ENCODE data around the gene SMIM24.
"Not testable (repeated sequence)": the region's sequence is repeated elsewhere in the genome, so short reads cannot be mapped to it uniquely, and the experiment has no call there.

Gene SMIM24

DNA sequence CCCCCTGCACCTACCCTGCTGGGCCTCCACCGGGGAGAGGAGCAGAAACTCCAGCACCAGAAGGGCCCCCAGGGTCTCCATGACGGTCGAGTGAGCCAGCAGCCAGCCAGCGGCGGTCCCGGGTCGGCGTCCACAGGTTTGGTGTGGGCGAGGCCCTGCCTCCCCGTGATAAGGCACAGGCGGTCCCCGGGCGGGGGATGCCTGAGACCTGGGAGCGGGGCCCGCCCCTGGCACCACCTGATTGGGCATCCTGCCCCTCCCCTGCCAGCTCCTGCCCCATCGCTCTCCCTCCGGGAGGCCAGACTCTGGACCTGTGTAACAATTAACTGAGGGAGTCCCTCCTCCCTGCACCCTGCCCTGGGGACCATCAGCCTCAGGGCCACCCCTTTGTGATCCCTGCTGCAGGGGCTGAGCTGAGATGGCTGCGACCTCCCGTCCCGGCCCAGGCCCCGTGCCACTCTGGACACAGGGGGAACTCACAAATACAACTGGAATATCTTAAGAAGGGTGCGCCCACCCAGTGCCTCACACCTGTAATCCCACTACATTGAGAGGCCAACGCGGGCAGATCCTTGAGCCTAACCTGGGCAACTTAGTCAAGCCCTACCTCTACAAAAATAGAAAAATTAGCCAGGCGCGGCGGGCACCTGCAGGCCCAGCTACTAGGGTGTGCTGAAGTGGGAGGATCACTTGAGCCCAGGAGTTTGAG is at the start of gene SMIM24:
Gene SMIM24 (minus strand): TSS at position 143 of the 709 bp plus-strand sequence. CDS start 62 bp downstream, at position 81.
- no peak for DNase-seq

DNA sequence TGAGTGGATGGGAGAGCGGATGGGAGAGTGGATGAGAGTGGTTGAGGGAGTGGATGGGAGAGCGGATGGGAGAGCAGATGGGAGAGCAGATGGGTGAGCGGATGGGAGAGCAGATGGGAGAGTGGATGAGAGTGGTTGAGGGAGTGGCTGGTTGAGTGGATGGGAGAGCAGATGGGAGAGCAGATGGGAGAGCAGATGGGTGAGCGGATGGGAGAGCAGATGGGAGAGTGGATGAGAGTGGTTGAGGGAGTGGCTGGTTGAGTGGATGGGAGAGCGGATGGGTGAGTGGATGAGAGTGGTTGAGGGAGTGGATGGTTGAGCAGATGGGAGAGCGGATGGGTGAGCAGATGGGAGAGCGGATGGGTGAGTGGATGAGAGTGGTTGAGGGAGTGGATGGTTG is 49.0 kb upstream of the SMIM24 start:
- DNase-seq: not testable (repeated sequence)

DNA sequence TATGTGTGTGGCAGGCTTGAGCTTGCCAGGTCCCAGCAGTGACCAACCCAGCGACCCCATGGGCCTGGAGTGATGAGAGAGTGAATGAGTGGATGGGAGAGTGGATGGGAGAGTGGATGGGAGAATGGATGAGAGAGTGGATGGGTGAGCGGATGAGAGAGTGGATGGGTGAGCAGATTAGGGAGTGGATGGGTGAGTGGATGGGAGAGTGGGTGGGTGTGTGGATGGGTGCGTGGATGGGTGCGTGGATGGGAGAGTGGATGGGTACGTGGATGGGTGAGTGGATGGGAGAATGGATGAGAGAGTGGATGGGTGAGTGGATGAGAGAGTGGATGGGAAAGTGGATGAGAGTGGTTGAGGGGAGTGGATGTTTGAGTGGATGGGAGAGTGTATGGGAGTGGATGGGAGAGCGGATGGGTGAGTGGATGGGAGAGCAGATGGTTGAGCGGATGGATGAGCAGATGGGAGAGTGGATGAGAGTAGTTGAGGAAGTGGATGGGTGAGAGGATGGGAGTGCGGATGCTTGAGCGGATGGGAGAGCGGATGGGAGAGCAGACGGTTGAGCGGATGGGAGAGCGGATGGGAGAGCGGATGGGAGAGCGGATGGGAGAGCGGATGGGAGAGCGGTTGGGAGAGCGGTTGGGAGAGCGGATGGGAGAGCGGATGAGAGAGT is 48.4 kb upstream of the SMIM24 start:
- DNase-seq: no peak

DNA sequence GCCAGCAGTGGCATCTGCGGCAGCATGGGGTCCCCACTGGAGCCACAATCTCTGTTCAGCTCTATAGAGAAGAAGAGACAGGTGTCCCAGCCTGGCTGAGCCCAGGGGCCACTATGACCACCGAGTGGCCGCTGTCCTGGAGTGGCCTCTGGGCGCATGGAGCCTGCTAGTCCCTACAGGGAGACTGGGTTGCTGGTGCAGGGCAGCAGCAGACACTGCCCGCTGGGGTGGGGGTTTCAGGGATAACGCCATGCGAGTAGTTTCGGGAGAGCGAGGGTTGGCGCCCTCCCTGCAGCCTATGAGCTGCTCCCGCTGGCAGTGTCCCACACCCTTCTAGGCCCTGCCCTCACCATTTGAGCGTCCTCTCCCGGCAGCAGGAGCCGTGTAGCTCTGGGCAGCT is 47.8 kb upstream of the SMIM24 start:
- DNase-seq: no peak

DNA sequence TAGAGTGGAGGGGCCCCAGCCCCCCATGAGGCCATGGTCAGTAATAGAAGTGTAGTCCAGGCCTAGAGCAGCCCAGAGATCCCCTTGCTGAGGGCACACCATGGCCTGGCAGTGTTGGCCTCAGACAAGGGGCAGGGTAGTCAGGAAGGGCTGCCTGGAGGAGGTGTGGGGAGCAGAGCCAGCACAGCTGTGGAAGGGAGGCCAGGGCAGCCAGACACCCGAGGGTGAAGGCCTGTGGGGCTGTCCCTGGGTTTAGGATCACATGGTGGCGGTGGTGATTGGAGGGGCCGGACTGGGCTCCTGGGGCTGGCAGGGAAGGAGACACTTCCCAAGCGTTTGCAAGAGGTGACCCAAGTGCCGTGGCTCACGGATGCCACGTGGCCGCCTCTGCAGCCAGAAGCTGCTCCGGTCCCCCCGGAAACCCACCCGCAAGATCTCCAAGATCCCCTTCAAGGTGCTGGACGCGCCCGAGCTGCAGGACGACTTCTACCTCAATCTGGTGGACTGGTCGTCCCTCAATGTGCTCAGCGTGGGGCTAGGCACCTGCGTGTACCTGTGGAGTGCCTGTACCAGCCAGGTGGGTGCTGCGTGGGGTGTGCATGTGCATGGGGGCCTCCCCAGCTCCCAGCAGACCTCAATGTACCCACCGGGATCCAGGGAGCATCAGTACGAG is 47.0 kb upstream of the SMIM24 start:
- no peak for DNase-seq

DNA sequence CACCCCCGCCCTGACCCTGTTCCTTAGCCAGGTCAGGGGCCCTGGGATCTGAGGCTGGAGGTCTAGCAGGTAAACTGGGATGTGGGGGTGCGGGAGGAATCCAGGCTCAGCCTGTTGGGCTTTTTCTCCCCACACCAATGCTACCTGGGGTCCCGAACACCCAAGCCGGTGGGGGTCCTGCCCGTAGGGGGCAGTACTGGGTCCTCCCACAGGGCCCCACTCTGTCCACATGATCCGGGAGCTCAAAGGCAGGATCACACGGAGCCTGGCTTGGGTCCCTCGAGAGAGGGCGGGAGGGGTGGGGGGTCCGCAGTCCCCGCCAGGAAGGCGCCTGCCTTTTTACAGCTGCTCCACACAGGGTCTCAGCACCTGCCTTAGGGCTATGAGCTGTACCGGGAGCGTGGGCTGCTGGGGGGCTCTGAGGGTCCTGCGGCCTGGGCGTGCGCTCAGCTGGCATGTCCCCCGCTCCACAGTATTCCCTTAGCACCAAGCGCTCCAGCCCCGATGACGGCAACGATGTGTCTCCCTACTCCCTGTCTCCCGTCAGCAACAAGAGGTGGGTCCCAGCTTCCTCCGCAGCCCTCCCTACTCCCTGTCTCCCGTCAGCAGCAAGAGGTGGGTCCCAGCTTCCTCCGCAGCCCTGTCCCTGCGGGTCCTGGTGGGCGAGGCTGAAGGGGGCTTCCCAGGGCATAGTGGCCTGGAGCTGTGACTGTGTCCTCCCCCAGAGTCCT is 46.3 kb upstream of the SMIM24 start:
- DNase-seq: no peak

DNA sequence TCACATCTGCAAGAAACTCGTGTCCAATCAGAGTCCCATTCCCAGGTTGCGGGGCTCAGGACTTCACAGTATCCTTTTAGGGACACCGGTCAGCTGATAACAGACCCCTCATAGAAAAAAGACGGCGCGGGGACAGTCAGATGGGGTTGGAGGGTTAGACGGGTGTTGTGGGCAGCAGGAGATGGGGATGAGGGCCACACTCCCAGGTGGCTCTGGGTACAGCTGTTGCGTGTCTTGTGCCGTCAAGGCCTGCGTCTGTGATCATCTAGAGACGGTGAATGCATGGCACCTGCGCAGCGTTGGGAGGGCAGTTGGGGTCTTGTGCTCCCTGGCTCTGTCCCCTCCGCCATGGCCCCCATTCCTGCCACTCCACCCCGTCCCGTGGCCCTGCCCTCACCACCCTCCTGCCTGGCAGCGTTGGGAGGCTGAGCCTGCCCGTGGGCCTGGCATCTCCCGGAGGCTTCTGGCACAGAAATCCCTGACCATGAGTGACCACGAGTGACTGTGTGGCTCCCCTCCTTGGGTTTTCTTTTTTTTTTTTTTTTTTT is 44.7 kb upstream of the SMIM24 start:
- no peak for DNase-seq

DNA sequence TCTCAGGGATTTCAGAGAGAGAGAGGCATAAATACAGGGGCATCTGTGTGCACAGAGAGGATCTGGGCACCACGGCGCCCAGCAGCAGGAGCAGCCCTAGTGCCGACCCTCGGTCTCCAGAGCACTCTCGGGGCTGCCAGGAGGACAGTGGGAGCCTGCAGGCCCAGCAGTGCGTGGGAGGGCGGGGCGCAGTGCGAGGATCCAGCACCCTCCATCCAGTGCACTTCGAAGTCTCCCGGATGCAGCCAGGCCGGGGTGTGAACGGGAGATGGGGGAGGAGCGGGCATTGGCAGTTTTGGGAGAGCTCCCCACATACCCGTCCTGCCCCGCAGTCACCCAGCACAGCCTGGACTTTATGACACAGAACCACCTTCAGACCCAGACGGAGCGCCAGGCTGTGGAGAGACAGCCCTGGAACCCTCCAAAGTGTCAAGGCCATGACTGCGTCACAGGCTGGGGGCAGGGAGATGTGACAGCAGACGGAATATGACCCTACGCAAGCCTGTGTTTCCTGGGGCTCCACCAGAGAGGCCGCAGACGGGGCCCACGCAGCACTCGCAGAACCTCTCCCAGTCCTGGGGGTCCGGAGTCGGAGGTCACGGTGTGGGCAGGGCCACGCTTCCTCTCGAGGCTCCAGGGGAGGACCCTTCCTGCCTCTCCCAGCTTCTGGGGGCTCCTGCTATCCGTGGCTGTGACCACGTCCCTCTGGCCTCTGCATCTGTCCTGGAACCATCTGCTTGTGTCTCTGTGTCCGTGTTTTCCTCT is 43.9 kb upstream of the SMIM24 start:
- DNase-seq: no peak

DNA sequence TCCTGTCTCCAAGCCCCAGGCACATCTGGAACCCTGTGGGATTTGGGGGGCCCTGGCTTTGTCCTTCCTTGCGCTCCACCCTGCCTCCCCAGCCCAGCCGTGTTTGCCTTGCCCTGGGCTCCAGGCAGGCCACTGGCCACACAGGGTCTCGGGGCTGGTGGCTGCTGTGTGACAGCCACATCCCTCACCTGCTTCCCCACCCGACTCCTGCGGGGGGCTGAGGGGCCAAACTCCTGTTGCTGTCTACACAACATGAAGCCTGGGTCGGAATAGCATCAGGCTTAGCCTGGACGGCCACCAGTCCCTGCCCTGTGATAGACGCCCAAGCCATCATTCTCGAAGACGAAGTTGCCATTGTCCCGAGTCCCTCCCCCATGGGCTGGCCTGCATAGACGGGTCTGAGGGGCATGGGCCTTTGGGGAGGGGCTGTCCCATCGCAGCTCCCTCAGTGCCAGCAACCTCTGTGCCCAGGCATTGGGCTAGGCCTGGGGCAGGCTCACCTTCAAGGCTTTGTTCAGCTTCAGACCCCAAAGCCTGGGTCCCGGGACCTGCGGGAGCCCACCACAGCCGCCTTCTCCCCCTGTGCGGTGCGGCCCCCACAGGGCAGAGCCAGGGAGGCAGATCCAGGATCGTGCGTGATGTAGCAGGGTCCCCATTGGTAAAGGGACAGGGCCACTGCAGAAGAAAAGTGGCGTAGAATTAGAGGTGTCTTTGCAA is 43.2 kb upstream of the SMIM24 start:
- DNase-seq: no peak

DNA sequence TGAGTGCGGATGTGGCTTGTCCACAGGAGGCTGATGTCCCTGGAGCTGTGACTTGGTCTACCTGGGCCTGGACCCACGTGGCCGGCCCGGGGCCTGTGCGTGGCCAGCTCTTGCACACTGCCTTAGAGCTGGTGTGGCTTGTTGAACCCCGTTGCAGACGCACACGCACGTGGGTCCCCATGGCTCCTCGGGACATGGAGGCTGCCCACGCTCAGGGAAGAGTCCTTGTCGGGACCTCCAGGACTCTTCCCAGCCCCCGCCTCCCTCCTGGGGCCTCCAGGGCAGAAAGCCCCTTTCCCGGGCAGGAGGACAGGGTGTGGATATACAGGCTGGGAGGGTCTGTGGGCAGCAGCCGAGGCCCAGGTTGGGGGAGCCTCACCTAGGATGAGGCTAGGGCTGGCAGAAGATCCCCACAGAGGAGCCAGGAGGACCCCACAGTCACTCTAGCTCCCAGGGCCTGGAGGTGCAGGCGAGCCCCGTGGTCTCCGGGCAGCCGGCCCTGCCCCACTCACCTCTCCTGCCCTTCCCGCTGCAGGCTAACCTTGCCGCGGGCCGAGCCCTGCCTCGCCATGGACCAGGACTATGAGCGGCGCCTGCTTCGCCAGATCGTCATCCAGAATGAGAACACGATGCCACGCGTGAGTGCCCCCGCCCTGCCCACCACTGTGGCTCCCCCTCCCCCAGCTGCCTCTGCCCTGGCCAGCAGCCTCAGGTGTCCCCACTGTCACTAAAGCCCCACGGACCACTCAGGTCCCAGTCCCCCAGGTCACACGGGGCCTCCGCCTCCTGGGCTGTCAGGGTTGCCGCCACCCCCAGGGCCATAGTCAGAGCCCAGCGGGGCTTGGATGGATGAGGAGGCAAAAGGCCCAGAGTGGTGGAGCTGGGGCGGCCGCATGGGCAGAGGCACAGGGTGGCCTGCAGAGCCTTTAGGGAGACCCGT is 42.4 kb upstream of the SMIM24 start:
- DNase-seq: no peak

DNA sequence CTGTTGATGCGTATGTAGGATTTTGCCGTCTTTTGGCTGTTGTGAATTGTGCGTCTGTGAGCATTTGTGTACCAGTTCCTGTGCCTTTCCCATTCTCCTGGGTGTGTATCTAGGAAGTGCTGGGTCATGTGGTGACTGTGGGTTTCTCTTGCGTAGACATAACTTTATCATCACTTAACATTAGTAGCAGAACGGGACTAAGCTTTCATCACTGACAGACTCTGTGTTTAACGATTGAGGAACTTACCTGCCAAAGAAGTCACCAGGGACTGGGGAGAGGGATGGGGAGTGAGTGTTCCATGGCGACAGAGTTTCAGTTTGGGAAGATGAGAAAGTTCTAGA is 40.8 kb upstream of the SMIM24 start:
- no peak for DNase-seq

DNA sequence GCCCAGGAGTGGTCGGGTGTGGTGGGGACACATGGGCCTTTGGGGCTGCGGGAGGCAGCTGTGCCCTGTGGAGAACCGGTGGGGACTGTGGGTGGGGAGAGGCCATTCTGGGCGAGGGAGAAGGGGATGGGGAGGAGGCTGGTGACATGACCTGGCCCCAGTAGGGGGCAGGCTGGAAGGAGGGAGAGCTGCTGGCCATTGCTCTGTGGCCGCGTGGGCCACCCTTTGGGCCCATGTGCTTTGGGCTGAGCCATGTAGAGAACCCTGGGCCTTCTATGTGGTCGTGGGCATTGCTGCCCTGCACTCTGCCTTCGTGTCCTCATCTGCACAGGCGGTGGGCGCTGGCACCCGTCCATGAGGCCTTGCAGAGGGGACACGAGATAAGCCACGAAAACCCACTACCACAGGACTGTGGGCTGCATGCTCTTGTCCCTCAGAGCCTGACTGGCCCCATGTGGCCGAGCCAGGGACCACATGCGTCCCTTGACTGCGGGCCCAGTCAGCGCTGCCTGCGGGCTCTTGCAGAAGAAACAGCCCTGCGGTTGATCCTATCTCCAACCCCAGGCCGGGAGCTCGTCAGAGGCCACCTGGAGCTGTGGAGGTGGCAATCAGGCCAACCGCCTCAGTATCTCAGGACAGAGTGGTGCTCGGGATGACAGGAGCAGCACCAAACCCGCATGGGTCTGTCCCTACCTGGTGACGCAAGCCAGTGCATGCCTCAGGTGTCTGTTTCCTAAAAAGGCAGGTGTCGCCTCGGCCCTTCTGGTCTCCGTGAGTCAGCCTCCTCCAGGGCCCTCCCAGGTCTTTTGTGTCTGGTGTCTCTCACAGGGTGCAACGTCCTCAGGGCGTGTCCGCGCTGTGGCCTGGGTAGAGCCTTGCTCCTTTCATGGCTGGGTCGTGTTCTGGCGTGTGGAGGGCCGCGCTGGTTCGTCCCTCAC is 40.1 kb upstream of the SMIM24 start:
- DNase-seq: no peak

DNA sequence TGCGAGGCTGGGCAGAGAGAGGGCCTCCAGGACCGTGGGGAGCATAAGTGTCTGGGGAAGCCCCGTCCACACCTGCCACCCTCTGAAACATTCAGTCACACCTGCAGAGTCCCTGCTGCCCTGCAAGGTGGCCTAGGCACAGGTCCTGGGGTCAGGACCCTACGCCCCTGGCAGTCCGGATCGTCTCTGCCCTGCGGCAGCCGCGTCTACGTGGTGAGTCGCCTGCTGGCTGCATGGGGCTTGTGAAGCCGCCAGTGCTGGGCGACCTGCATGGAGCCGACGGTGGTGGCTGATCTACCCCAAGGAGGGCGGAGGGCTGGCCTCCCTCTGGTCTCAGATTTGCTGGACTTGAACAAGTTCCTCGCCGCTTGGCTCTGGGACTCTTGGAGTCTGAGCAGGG is 38.8 kb upstream of the SMIM24 start:
- DNase-seq: no peak

DNA sequence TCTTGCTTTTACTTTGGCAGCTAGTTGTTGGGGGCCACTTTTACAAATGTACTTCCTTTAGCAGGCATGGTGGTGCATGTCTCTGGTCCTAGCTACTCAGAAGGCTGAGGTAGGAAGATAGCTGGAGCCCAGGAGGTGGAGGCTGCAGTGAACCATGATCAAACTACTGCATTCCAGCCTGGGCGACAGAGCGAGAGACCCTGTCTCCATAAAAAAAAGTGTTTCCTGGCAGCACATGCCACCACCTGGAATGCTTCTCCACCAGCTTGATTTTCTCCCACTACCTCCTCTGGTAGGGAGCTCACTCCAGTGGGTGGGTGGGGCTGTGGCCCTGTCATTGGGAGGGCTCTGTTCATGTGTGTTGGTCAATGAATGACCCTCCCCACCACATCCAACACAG is 38.3 kb upstream of the SMIM24 start:
- no peak for DNase-seq

DNA sequence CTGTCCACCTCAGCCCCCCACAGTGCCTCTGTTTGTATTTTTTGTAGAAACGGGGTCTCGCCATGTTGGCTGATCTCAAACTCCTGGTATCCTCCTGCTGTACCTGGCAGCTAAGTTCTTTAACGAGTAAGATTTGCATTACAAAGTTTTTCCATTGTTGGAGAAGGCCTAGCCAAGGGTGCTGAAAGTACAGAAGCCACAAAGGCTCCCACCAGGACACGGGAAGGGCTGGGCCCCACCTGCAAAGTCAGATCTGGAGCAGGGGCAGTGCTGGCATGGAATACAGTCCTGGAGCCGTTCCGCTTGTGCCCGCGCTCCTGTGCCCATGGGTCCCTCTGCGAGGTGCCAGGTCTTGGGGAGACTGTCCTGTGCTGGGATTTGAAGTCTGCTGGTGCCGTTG is 37.9 kb upstream of the SMIM24 start:
- no peak for DNase-seq

DNA sequence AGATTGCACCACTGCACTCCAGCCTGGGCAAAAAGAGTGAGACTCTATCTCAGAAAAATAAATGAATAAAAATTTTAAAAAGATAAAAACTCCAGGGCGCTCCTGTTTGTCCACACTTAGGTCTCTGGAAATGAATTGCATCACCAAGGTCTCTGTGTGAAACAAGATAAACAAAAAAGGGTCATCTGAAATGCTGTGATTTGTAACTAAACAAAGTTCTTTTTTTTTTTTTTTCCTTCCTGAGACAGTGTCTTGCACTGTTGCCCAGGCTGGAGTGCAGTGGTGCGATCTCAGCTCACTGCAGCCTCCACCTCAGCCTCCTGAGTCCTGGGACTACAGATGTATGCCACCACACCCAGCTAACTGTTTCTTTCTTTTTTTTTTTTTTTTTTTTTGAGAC is 37.3 kb upstream of the SMIM24 start:
- DNase-seq: no peak

DNA sequence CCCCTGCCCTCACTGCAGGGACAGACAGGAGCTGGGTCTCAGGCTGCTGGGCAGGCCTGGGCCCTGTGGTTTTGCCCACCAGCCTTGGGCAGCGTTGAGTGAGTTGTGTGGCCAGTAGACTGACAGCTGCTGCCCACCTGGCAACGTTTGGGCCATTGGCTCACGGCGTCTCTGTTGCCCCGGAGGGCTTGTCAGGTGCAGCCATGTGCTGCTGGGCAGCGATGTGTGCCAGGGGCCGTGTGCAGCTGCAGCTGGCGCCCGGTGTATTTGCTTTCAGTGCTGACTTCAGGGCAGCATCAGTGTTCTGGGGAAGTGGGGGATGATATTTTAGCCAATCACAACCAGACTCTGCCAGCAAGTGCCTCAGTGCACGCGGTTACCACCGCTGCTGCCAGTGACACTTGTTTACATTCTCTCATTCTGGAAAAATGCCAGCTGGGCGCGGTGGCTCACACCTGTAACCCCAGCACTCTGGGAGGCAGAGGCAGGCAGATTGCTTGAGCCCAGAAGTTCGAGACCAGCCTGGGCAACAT is 36.4 kb upstream of the SMIM24 start:
- peak; percentile 64 to 77 for DNase-seq

DNA sequence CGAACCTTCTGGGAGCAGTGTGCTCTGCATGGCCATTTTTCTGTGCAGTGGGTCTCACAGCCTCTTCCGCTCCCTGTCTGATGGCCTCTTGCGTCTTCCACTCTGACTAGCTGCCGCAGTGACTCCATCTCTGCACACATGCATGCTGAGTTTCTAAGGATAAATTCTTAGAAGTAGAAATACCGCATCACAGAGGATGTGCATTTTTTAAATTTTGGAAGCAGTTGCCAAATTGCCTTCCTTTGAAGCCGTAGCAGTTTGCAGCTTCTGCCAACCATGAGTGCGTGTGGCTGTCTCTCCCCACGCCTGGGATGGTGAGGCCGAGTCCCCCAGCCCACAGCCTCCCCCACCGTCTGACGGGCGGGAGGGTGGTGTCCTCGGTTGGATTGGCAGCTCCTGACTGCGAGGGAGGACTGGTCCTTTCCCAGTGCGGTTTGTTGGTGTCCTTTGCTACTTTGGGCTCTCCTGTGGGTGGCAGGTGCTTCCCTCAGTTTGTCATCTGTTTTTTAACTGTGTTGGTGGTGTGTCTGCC is 35.6 kb upstream of the SMIM24 start:
- DNase-seq: no peak

DNA sequence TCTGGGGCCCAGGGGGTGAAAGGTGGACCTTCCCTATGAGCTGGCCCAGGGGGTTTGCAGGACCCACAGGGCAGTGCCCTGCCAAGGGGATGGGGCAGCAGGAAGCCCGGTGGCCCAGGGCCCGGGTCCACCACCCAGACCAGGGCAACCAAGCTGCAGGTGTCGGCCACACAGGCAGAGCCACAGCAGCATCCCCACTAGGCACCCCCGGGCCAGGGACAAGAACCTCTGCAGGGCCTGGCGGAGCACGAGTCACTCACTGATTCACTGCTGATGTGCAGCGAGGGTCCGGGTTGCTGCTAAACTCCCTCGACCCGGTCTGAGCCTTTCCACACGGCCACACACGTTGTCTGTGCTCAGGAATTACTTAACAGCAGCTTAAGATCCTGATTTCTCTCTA is 34.6 kb upstream of the SMIM24 start:
- DNase-seq: no peak

All from CD4-positive, alpha-beta T cell treated with Interleukin-4 for 1 hour (primary cell).